DOHH2 (cell line): ENCODE results near the gene EFL1.

Experiments used
- H3F3A ChIP-seq: fragments of 200-600 bp; sonication (generic), shearing (Covaris generic); 2 replicates; pipeline ENCODE4 v1.6.0; 2016; ENCODE audit warnings: antibody characterized with exemption, mild to moderate bottlenecking; ENCODE audit not compliant: control insufficient read depth, insufficient read depth
- H3K27ac ChIP-seq: fragments of 200-600 bp; sonication (generic); 2 replicates; pipeline ENCODE4 v1.5.1; 2014; ENCODE audit warnings: low read depth, mild to moderate bottlenecking, low read length, moderate library complexity
- H3K27me3 ChIP-seq: fragments of 200-600 bp; sonication (generic); 2 replicates; pipeline ENCODE4 v1.6.1; 2014; ENCODE audit warnings: mild to moderate bottlenecking, low read length, mixed read lengths; ENCODE audit not compliant: control insufficient read depth
- H3K36me3 ChIP-seq: fragments of 200-600 bp; sonication (generic); 2 replicates; pipeline ENCODE4 v1.6.1; 2014; ENCODE audit warnings: mild to moderate bottlenecking, low read length, moderate library complexity, mixed read lengths; ENCODE audit not compliant: control insufficient read depth
- H3K4me1 ChIP-seq: fragments of 200-600 bp; sonication (generic); 2 replicates; pipeline ENCODE4 v1.6.1; 2014; ENCODE audit warnings: mild to moderate bottlenecking, low read length, mixed read lengths; ENCODE audit not compliant: control insufficient read depth
- H3K4me2 ChIP-seq: fragments of 200-600 bp; sonication (generic); 2 replicates; pipeline ENCODE4 v1.6.0; 2014; ENCODE audit warnings: mild to moderate bottlenecking, low read length, moderate library complexity
- H3K4me3 ChIP-seq: fragments of 200-600 bp; sonication (generic); 2 replicates; pipeline ENCODE4 v1.5.1; 2014; ENCODE audit warnings: mild to moderate bottlenecking, low read length, mixed read lengths
- H3K79me2 ChIP-seq: fragments of 200-600 bp; sonication (generic); 2 replicates; pipeline ENCODE4 v1.6.1; 2014; ENCODE audit warnings: mild to moderate bottlenecking, low read length, mixed read lengths; ENCODE audit not compliant: control insufficient read depth
- H3K9me2 ChIP-seq: fragments of 200-600 bp; sonication (generic); replicated peaks from 2 replicates; pipeline ENCODE4 v1.6.1; 2014; ENCODE audit warnings: mild to moderate bottlenecking, low read length, mixed read lengths; ENCODE audit not compliant: control insufficient read depth
- H3K9me3 ChIP-seq: fragments of 200-600 bp; sonication (generic); 2 replicates; pipeline ENCODE4 v1.6.1; 2014; ENCODE audit warnings: antibody characterized with exemption, low read length, mixed read lengths; ENCODE audit not compliant: control insufficient read depth, insufficient read depth
- H4K20me1 ChIP-seq: fragments of 200-600 bp; sonication (generic); 2 replicates; pipeline ENCODE4 v1.6.0; 2014; ENCODE audit warnings: low read depth, mild to moderate bottlenecking, antibody characterized with exemption, low read length, moderate library complexity; ENCODE audit not compliant: control insufficient read depth, insufficient read depth
- EZH2phosphoT487 ChIP-seq: fragments of 200-600 bp; sonication (generic); IDR thresholded peaks from 2 replicates; pipeline ENCODE4 v1.6.1; 2017; ENCODE audit warnings: borderline replicate concordance, mild to moderate bottlenecking, antibody characterized with exemption, low read length, moderate library complexity, mixed read lengths
- TF ChIP-seq, protein P1 (sequence below): fragments of 200-600 bp; sonication (generic); IDR thresholded peaks from one replicate; pipeline ENCODE4 v1.5.1; 2014; ENCODE audit warnings: antibody characterized with exemption, mild to moderate bottlenecking, low read depth, low read length; ENCODE audit not compliant: poor library complexity, severe bottlenecking

Gene EFL1

DNA sequence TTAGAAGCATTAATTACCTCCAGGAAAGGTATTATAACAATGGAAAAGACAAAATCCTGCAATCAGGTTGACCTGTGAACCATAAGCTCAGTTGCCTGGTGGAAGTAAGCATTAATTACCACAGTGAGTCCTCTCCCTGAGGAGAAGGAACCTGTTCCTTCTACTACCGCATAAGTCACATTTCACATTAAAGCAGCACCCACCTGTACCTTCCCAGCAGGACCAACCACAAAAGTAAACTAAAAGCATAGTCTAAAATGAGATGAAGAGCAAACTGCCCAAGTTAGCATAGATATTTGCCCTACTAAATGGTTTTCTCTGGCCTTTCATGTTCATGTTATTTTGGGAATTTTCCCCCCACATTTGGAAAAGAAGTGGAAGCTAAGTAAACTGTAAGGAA lies 78.2 kb downstream of the EFL1 start:
- Histone ChIP-seq H3K9me2 (no peaks in the 10 kb centered on the region), H4K20me1 (no peaks in the 10 kb centered on the region), H3F3A (no peaks in the 10 kb centered on the region), H3K79me2 (no peaks in the 10 kb centered on the region), H3K27ac (no peak overlapping the region), H3K36me3 (0 out of 2 replicates have a peak, but pooled peaks cover 2% of the 10 kb centered on the region), H3K9me3 (no peaks in the 10 kb centered on the region), H3K27me3 (no peaks in the 10 kb centered on the region), H3K4me2 (no peak overlapping the region), H3K4me1 (no peaks in the 10 kb centered on the region), H3K4me3 (no peak overlapping the region)
- TF ChIP-seq, protein P1, sequence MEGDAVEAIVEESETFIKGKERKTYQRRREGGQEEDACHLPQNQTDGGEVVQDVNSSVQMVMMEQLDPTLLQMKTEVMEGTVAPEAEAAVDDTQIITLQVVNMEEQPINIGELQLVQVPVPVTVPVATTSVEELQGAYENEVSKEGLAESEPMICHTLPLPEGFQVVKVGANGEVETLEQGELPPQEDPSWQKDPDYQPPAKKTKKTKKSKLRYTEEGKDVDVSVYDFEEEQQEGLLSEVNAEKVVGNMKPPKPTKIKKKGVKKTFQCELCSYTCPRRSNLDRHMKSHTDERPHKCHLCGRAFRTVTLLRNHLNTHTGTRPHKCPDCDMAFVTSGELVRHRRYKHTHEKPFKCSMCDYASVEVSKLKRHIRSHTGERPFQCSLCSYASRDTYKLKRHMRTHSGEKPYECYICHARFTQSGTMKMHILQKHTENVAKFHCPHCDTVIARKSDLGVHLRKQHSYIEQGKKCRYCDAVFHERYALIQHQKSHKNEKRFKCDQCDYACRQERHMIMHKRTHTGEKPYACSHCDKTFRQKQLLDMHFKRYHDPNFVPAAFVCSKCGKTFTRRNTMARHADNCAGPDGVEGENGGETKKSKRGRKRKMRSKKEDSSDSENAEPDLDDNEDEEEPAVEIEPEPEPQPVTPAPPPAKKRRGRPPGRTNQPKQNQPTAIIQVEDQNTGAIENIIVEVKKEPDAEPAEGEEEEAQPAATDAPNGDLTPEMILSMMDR = no peak
- no peak for TF ChIP-seq EZH2phosphoT487

DNA sequence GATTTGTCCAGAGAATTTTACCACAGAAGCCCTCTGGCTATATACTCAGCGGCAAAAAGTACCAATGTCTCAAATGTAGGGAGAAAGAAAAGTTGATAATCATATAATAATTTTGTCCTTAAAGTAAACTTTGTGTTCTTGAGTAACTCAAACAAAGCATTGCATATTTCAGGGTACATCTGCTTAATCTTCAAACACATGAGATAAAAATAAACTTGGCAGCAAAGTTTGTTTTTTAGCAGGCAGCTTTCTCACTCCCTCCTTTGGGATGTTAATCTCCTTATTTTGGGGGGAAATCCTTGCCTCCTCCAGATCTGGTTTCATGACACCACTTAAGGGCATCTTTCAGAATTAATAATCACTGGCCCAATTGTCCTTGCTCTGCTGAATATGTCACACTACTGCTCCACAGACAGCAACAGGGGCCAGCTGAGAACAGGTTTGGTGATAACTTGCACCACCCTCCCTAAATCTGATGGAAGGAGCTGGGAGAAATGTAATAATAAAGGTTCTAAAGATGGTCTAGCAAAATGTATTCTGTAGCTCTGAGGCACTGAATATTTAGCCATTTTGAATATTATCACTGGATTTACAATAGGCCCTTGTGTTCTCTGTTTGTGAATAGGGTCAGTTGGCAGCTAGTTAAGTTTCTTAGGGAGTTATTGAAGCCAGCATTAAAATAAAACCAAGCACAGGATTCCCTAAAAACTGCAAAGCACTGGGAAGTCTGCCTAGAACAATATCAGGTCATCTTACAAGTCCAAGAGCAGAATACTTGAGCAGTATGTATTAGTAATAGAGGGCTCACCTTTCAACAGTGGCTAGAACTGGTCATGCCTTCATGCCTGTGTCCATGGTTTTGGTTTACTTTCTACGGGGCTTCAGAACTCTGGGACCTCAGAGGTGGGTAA lies 79.2 kb downstream of the EFL1 start:
- Histone ChIP-seq H3K4me3 (no peak overlapping the region), H3K79me2 (no peaks in the 10 kb centered on the region), H4K20me1 (no peaks in the 10 kb centered on the region), H3F3A (no peaks in the 10 kb centered on the region), H3K36me3 (0 out of 2 replicates have a peak, but pooled peaks cover 2% of the 10 kb centered on the region), H3K4me1 (no peaks in the 10 kb centered on the region), H3K4me2 (no peak overlapping the region), H3K27ac (no peak overlapping the region), H3K9me3 (no peaks in the 10 kb centered on the region), H3K9me2 (no peaks in the 10 kb centered on the region), H3K27me3 (no peaks in the 10 kb centered on the region)
- TF ChIP-seq, protein P1 = no peak
- no peak for TF ChIP-seq EZH2phosphoT487

DNA sequence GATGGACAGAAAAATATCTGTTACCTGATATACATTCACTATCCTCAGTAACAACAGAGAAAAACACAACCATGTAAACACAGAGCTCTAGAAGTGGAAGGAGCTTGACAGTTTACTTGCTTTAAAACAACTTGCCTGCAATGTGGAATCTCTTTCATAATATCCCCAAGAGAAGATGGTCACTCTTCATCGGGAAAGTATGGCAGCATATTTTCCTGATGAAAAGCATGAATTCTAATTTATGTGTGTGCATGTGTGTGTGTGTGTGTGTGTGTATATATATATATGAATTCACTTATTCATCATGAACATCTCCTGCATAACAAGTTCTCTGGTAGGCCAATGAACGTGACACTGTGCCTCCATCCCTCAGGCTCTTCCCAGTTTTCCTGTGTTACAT lies 81.2 kb downstream of the EFL1 start:
- Histone ChIP-seq H3K27ac (no peak overlapping the region), H3K4me1 (peaks cover 5% of the 10 kb centered on the region; the same call in 1 of the 2 replicates), H3K4me2 (no peak overlapping the region), H3K4me3 (no peak overlapping the region), H3K9me2 (no peaks in the 10 kb centered on the region), H3K9me3 (no peaks in the 10 kb centered on the region), H3K79me2 (no peaks in the 10 kb centered on the region), H4K20me1 (no peaks in the 10 kb centered on the region), H3K27me3 (no peaks in the 10 kb centered on the region), H3K36me3 (0 out of 2 replicates have a peak, but pooled peaks cover 2% of the 10 kb centered on the region), H3F3A (no peaks in the 10 kb centered on the region)
- TF ChIP-seq, protein P1 = no peak
- no peak for TF ChIP-seq EZH2phosphoT487
